Effector CD4-positive, alpha-beta T cell (primary cell): Measurements from ENCODE around the gene MAN1B1.
A peak's percentile ranks its signal among the peaks of the same experiment; 100 is the strongest.
"Not testable (repeated sequence)": the region's sequence is repeated elsewhere in the genome, so short reads cannot be mapped to it uniquely, and the experiment has no call there.

Experiments used
- DNase-seq: peaks from one replicate; pipeline ENCODE4 v3.0.0-alpha.2; 2020

MAN1B1 gene

DNA sequence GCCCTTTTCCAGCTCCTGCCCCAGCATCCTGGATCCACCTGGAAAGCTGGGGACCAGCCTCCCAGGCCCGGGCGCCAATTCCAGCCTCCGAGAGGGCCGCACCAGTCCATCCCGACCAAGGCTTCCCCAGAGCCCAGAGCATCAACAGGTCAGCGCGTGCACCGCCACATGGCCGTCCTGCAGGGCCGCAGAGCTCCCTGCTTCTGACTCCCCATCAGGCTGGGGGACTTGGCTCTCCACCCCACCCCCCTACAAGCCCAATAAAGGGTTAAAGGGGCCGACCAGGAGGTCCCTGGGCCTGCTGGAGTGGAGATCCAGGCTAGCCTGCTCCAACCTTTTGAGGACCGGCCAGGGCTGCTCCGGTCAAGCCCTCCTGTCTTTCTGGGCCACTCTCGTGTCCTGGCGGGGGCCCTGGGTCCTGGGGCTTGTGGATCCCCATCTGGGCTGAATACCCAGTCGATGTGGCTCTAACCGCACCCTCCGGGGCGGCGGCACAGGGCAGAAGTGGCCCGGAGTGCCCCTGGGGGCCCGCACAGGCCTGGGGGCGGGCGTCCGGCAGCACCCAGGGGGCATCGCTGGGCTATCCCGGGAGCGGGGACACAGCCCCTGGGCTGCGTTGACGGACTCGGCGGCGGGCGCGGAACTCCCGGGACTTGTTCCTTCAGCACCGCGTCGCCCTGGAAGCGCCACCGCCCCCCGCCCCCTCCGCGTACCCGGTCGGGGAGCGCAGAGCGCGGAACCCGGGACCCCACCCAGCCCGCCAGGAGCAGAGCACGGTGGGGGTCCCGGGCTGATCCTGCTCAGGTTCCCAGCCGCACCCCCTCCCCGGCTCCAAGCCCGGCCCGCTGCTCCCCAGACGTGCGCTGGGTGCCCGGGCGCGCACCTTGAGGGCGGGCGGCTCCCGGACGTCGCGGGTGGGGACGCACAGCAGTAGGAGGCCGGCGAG, 33.5 kb upstream of the MAN1B1 start:
- DNase-seq: no peak

GRCh38 chr9:137053944-137054931, 32.5 kb upstream of the MAN1B1 start, which contains the start of gene ENTPD2:
TSS of gene ENTPD2 (minus strand) at chr9:137054061. CDS start at chr9:137053997, 64 bp downstream.
- DNase-seq: no peak

DNA sequence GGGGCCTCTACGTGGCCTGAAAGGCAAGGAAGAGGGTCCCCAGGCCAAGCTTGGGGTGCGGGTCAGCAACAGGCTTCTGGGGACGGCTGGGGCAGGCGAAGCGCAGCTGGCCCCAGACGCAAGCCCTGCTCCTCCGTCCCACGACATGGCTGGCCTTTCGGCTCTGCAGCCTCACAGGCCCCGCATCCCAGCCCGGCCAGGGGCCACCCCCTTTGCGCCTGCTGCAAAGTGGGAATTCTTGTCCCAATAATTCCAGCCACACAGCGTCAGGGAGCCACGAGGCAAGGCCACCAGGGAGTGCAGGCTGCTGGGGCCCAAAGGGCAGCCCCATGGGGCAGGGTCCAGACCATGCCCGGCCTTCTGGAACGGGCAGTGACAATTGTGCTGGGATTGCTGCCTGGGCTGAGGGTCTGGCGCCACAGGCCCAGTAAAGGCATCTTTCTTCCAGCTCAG, 31.8 kb upstream of the MAN1B1 start:
- no peak for DNase-seq

DNA sequence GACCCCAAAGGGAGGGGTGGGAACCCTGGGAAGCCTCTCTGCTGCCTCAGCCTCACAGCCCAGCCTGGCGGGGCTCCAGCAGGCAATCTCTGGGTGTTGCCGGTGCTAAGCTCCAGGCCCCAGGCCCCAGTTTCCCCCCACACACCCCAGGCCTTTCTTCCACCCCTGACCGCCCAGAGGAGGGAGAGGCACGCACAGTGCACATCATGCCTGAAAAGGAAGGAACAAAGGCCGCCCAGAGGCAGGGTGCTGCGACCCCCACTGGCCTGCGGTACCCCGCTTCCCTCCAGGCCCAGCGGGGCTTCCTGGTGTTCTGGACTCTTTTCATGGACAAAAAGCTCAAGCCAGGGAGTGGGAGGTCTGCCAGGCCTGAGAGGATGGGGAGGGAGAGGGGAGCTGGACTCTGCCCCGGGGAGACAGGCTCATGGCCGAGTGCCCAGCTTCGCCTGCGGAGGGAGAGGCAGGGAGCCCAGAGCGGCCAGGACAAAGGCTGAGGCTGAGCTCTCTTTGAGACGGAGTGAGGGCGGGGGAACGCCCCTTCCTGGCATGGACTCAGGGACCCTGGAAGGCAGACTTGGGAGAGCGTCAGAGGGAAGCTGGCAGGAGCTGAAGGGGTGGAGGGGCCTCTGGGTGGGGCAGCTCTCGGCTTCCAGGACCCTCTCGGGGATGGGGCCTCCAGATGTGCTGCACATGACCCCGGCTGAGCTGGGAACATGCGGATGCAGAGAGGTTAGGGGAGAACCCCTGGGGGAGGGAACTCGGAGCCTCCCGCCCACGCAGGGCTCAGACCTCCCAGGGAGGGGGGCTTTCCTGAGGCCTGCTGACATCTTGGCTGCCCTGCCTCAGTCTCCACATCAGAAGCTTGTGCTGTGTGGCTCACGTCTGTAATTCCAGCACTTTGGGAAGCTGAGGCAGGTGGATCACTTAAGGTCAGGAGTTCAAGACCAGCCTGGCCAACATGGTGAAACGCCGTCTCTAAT, 31.1 kb upstream of the MAN1B1 start:
- no peak for DNase-seq

DNA sequence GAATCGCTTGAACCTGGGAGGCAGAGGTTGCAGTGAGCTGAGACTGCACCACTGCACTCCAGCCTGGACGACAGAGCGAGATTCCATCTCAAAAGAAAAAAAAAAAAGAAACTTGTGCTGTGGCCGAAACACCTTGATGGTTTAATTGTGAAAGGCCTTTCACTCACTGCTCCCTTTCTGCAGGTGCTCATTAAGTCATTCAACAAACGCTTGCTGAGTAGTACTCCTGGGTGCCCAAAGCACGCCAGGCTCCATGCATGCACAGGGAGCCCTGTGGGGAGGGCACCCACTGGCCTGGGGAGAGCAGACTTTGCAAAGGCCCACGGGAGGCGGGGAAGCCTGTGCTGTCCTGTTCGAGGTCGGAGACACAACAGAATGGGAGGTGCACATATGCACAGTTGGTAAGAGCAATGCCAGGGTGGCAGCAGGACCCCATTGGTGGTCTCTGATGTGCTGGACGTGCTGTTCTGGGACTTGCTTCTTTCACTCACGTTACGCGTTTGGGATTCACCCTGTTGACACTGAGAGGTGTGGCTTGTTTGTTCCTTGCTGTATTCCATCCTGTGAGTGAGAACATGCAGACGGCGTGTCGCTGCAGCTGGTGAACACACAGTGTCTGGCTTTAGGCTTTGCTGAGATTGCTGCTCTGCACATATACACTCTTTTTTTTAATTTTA, 29.9 kb upstream of the MAN1B1 start:
- DNase-seq: no peak

- no peak for DNase-seq
Observed at GRCh38 chr9:137057545-137057944, 29.2 kb upstream of the MAN1B1 start.

GRCh38 chr9:137058521-137059234, 28.1 kb upstream of the MAN1B1 start:
- DNase-seq: no peak

DNA sequence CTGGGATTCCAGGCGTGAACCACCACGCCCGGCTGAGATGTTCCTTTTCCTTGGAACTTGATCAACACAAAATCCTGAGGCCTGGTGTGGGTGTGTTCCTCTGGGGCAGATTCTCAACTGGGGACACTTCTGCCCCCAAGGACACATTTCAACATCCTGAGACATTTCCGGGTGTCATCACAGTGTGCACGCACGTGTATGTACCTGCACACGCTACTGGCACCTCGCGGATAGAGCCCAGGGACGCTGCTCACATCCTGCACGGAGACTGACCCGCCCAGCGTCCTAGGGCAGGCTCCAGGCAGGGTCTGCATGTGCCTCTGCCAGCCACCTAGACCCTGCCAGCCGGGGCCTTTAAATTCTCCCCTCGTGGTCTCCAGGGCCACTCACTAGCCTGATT, 24.4 kb upstream of the MAN1B1 start:
- DNase-seq: no peak

GRCh38 chr9:137062798-137063197, 24.0 kb upstream of the MAN1B1 start:
- not testable (repeated sequence) for DNase-seq

DNA sequence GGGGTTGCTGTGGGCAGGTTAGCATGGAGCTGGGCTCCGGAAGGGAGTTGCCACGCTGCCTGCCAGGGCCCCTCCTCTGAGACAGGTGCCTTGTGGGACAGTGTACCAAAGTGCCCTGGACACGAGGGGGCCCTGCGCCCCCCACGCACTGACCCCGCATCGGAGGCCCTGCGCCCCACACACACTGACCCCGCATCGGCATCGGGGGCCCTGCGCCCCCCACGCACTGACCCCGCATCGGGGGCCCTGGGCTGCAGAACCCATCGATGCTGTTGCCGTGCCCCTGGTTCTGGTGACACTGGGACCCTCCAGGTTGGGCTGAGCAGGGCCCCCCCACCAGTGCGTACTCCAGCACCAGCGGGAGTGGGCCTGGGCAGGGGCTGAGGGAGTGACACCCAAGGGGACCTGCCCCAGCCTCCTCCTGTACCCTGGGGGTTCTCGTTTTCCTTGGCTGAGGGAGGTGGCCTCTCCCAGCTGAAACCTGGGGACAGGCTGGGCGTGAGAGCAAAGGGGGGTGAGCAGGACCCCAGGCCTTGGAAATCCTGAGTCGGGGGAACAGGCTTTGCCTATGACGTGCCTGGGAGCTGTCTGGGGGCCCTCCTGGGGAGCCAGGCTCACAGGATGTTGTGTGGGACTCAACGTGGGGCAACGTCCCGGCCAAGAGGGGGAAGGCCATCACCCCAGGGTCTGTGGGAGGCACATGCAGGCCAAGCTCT, 23.3 kb upstream of the MAN1B1 start:
- no peak for DNase-seq

DNA sequence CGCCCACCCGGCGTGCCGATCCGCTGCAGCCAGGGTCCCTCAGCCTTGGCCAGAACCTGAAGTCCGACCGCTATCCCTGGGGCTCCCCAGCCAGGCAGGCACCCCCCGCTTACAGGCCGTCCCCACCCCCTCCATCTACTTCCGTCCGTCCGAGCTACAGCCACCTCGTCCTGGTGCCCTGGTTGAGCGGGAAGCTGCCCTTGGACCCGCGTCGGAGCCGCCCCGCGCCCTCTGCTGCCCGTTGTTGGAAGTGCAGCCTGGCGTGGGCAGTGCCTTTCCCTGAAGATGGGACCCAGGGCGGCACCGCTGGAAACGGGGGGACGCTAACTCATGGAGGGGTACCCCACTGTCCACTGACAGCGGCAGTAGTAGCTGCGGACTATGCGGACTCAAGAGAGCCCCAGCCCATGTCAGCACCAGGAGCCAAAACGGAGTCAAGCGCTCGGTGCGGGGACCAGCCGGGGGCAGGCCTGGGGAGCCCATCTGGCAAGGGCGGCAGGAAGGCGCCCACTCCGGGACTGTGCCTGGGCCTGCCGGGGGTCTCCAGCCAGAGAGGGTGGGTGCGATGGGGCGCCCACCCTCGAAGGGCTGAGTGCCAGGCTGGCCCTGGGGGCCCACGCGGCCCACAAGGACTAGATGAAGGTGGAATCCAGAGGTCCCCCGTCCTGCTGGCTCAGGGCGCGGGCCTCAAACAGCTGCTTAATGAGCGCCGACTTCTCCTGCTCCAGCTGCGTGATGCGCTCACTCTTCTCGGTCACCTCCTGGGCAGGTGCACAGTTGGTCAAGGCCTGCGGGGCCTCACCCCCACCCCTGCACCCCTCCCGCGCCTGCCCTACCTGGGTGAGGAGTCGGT, 22.5 kb upstream of the MAN1B1 start:
- DNase-seq: peak; percentile 41

GRCh38 chr9:137064880-137065164, 22.0 kb upstream of the MAN1B1 start:
- DNase-seq: no peak

DNA sequence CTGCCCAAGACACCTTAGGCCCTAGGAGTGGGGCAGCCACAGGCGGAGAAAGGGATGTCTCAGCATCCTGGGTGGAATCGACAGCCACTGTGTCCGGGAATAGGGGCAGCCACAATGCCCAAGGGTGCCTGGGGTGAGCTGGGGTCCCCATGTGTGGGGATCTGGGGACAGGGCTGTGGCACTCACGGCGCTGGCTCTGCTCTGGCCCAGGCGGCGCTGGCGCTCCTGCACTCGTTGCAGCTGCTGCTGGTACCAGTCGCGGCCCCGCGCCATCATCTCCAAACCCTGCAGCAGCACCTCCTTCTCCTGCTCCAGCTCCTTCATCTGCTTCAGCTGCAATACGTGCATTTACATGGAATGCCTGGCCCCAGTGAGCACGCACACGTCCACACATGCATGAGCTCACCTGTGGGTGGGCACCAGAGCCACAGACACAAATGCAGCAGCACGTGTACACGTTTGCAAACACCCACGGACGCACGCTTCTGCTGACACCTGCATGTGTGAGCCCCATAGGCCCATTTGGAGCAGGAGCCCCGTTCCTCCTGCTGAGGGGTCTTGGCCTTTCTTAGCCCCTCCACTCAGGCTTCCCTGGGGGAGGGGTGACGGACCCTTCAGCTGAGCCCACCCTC, 21.3 kb upstream of the MAN1B1 start:
- DNase-seq: no peak

- DNase-seq: no peak
Observed at GRCh38 chr9:137066096-137066861, 20.5 kb upstream of the MAN1B1 start.

GRCh38 chr9:137067860-137068538, 18.8 kb upstream of the MAN1B1 start:
- DNase-seq: peak; percentile 75

GRCh38 chr9:137068539-137069507, 18.0 kb upstream of the MAN1B1 start:
- DNase-seq: no peak
